ENCODE data around the gene EHMT1.

The EHMT1 gene

GRCh38 chr9:137829260-137829996 is 210.6 kb downstream of the EHMT1 start:
- Histone ChIP-seq H3K36me3 (peaks cover 40% of the 10 kb centered on the region), H3K27ac (no peak overlapping the region), H3K9me3 (ENCODE audit: severe bottlenecking) (no peaks in the 10 kb centered on the region), H3K27me3 (ENCODE audit: insufficient read depth, low read depth, severe bottlenecking) (no peaks in the 10 kb centered on the region), H3K4me3 (ENCODE audit: low read depth, low read length) (no peak overlapping the region)
- DNase-seq = no peak
- no peak for TF ChIP-seq CTCF (IDR thresholded peaks at IDR 0.05; ENCODE audit: low read depth, low read length)

GRCh38 chr9:137832191-137832700 is 213.4 kb downstream of the EHMT1 start:
- Histone ChIP-seq H3K36me3 (peaks cover 33% of the 10 kb centered on the region), H3K27me3 (ENCODE audit: insufficient read depth, low read depth, severe bottlenecking) (no peaks in the 10 kb centered on the region), H3K27ac (no peak overlapping the region), H3K9me3 (ENCODE audit: severe bottlenecking) (no peaks in the 10 kb centered on the region), H3K4me3 (ENCODE audit: low read depth, low read length) (no peak overlapping the region)
- DNase-seq = no peak
- no peak for TF ChIP-seq CTCF (IDR thresholded peaks at IDR 0.05; ENCODE audit: low read depth, low read length)

- TF ChIP-seq CTCF (IDR thresholded peaks at IDR 0.05; ENCODE audit: low read depth, low read length) = no peak
- DNase-seq = no peak
- Histone ChIP-seq H3K27me3 (ENCODE audit: insufficient read depth, low read depth, severe bottlenecking) (no peaks in the 10 kb centered on the region), H3K4me3 (ENCODE audit: low read depth, low read length) (no peak overlapping the region), H3K36me3 (peaks cover 33% of the 10 kb centered on the region), H3K9me3 (ENCODE audit: severe bottlenecking) (no peaks in the 10 kb centered on the region), H3K27ac (no peak overlapping the region)
Observed at GRCh38 chr9:137832830-137833590, 214.2 kb downstream of the EHMT1 start.

GRCh38 chr9:137833721-137834613 is 215.2 kb downstream of the EHMT1 start:
- TF ChIP-seq CTCF (IDR thresholded peaks at IDR 0.05; ENCODE audit: low read depth, low read length) = no peak
- Histone ChIP-seq H3K27ac (no peak overlapping the region), H3K36me3 (peaks cover 33% of the 10 kb centered on the region), H3K4me3 (ENCODE audit: low read depth, low read length) (no peak overlapping the region), H3K9me3 (ENCODE audit: severe bottlenecking) (no peaks in the 10 kb centered on the region), H3K27me3 (ENCODE audit: insufficient read depth, low read depth, severe bottlenecking) (no peaks in the 10 kb centered on the region)
- no peak for DNase-seq

GRCh38 chr9:137834846-137835546 is 216.2 kb downstream of the EHMT1 start:
- Histone ChIP-seq H3K9me3 (ENCODE audit: severe bottlenecking) (no peaks in the 10 kb centered on the region), H3K27me3 (ENCODE audit: insufficient read depth, low read depth, severe bottlenecking) (no peaks in the 10 kb centered on the region), H3K27ac (no peak overlapping the region), H3K4me3 (ENCODE audit: low read depth, low read length) (no peak overlapping the region), H3K36me3 (peaks cover 33% of the 10 kb centered on the region)
- DNase-seq = no peak
- no peak for TF ChIP-seq CTCF (IDR thresholded peaks at IDR 0.05; ENCODE audit: low read depth, low read length)
